Neuron (in vitro differentiated cells): Measurements from ENCODE around the gene EVC.

Experiments
- H2AFZ ChIP-seq: one replicate; pipeline ENCODE4 v1.6.1; 2013; ENCODE audit warnings: low read depth, mild to moderate bottlenecking, inconsistent platforms, low read length, moderate library complexity
- H3K27me3 ChIP-seq: one replicate; pipeline ENCODE4 v1.6.1; 2013; ENCODE audit warnings: low read length; ENCODE audit not compliant: insufficient read depth
- H3K36me3 ChIP-seq: one replicate; pipeline ENCODE4 v1.6.1; 2013; ENCODE audit warnings: low read length; ENCODE audit not compliant: insufficient read depth
- H3K4me1 ChIP-seq: one replicate; pipeline ENCODE4 v1.6.1; 2013; ENCODE audit warnings: low read length; ENCODE audit not compliant: insufficient read depth
- H3K4me3 ChIP-seq: 2 replicates; pipeline ENCODE4 v1.5.1; 2013; ENCODE audit warnings: mild to moderate bottlenecking, low read length, moderate library complexity
- H3K9me3 ChIP-seq: one replicate; pipeline ENCODE4 v1.6.1; 2013; ENCODE audit warnings: low read length

Gene EVC

GRCh38 chr4:5757536-5757935 lies 46.5 kb downstream of the EVC start:
- no peak overlapping the region for H2AFZ ChIP-seq
- no peaks in the 10 kb centered on the region for H3K4me1 ChIP-seq
- no peaks in the 10 kb centered on the region for H3K27me3 ChIP-seq
- H3K9me3 ChIP-seq = no peaks in the 10 kb centered on the region
- no peak overlapping the region for H3K4me3 ChIP-seq
- peaks cover 15% of the 10 kb centered on the region for H3K36me3 ChIP-seq

- Histone ChIP-seq H2AFZ (no peak overlapping the region), H3K27me3 (no peaks in the 10 kb centered on the region), H3K4me3 (no peak overlapping the region), H3K4me1 (no peaks in the 10 kb centered on the region), H3K36me3 (peaks cover 13% of the 10 kb centered on the region), H3K9me3 (no peaks in the 10 kb centered on the region)
Observed at GRCh38 chr4:5757954-5758353, 47.0 kb downstream of the EVC start.

GRCh38 chr4:5758741-5759140 lies 47.7 kb downstream of the EVC start:
- Histone ChIP-seq H3K4me3 (no peak overlapping the region), H2AFZ (no peak overlapping the region), H3K36me3 (peaks cover 12% of the 10 kb centered on the region), H3K27me3 (no peaks in the 10 kb centered on the region), H3K9me3 (no peaks in the 10 kb centered on the region), H3K4me1 (no peaks in the 10 kb centered on the region)

- Histone ChIP-seq H2AFZ (no peak overlapping the region), H3K9me3 (no peaks in the 10 kb centered on the region), H3K27me3 (no peaks in the 10 kb centered on the region), H3K4me3 (no peak overlapping the region), H3K4me1 (no peaks in the 10 kb centered on the region), H3K36me3 (peaks cover 12% of the 10 kb centered on the region)
Observed at GRCh38 chr4:5759236-5760075, 48.5 kb downstream of the EVC start.

GRCh38 chr4:5760246-5760645 lies 49.2 kb downstream of the EVC start:
- H2AFZ ChIP-seq = no peak overlapping the region
- H3K4me1 ChIP-seq = no peaks in the 10 kb centered on the region
- no peaks in the 10 kb centered on the region for H3K9me3 ChIP-seq
- peaks cover 9% of the 10 kb centered on the region for H3K36me3 ChIP-seq
- H3K4me3 ChIP-seq = no peak overlapping the region
- H3K27me3 ChIP-seq = no peaks in the 10 kb centered on the region

GRCh38 chr4:5760936-5761480 lies 50.0 kb downstream of the EVC start:
- no peaks in the 10 kb centered on the region for H3K9me3 ChIP-seq
- H3K4me3 ChIP-seq = no peak overlapping the region
- H3K36me3 ChIP-seq = peaks cover 6% of the 10 kb centered on the region

GRCh38 chr4:5770051-5770450 lies 59.0 kb downstream of the EVC start:
- Histone ChIP-seq H3K4me1 (no peaks in the 10 kb centered on the region), H3K4me3 (no peak overlapping the region), H3K9me3 (peaks cover 19% of the 10 kb centered on the region)

More at GRCh38 chr4:5760936-5761480, 50.0 kb downstream of the EVC start:
- no peak overlapping the region for H2AFZ ChIP-seq
- H3K4me1 ChIP-seq = no peaks in the 10 kb centered on the region
- H3K27me3 ChIP-seq = no peaks in the 10 kb centered on the region

GRCh38 chr4:5772528-5773270 lies 61.7 kb downstream of the EVC start:
- Histone ChIP-seq H3K9me3 (peaks cover 29% of the 10 kb centered on the region), H2AFZ (no peak overlapping the region), H3K4me1 (no peaks in the 10 kb centered on the region), H3K4me3 (no peak overlapping the region), H3K27me3 (no peaks in the 10 kb centered on the region), H3K36me3 (peaks cover 10% of the 10 kb centered on the region)

More at GRCh38 chr4:5770051-5770450, 59.0 kb downstream of the EVC start:
- Histone ChIP-seq H3K36me3 (peaks cover 10% of the 10 kb centered on the region), H3K27me3 (no peaks in the 10 kb centered on the region), H2AFZ (no peak overlapping the region)

GRCh38 chr4:5773271-5773555 lies 62.2 kb downstream of the EVC start:
- Histone ChIP-seq H3K36me3 (peaks cover 6% of the 10 kb centered on the region), H3K9me3 (peaks cover 24% of the 10 kb centered on the region), H3K4me3 (no peak overlapping the region), H3K4me1 (no peaks in the 10 kb centered on the region), H2AFZ (no peak overlapping the region), H3K27me3 (no peaks in the 10 kb centered on the region)

- Histone ChIP-seq H3K4me1 (no peaks in the 10 kb centered on the region), H2AFZ (no peak overlapping the region), H3K36me3 (no peaks in the 10 kb centered on the region), H3K4me3 (no peak overlapping the region), H3K27me3 (no peaks in the 10 kb centered on the region), H3K9me3 (peaks cover 21% of the 10 kb centered on the region)
Observed at GRCh38 chr4:5774416-5775036, 63.5 kb downstream of the EVC start.

- Histone ChIP-seq H3K4me3 (no peak overlapping the region), H3K27me3 (no peaks in the 10 kb centered on the region), H3K36me3 (no peaks in the 10 kb centered on the region), H3K4me1 (no peaks in the 10 kb centered on the region), H2AFZ (no peak overlapping the region), H3K9me3 (peaks cover 11% of the 10 kb centered on the region)
Observed at GRCh38 chr4:5776510-5776909, 65.5 kb downstream of the EVC start.

- Histone ChIP-seq H3K36me3 (peaks cover 8% of the 10 kb centered on the region), H3K4me3 (no peak overlapping the region), H3K27me3 (no peaks in the 10 kb centered on the region), H2AFZ (no peak overlapping the region), H3K9me3 (peaks cover 6% of the 10 kb centered on the region), H3K4me1 (no peaks in the 10 kb centered on the region)
Observed at GRCh38 chr4:5780831-5781480, 70.0 kb downstream of the EVC start.

GRCh38 chr4:5781691-5782090 lies 70.7 kb downstream of the EVC start:
- Histone ChIP-seq H3K9me3 (peaks cover 3% of the 10 kb centered on the region), H2AFZ (no peak overlapping the region), H3K4me3 (no peak overlapping the region), H3K36me3 (peaks cover 8% of the 10 kb centered on the region), H3K27me3 (no peaks in the 10 kb centered on the region), H3K4me1 (no peaks in the 10 kb centered on the region)
